NOMO-1 treated with DMSO at 0.1 percent for 48 hours (cell line): Measurements from ENCODE around the gene IYD.
A peak's percentile ranks its signal among the peaks of the same experiment; 100 is the strongest.

Experiments used
- DNase-seq: peaks from one replicate; lab custom pipeline; 2025; ENCODE audit not compliant: unreplicated experiment; lab: John Stamatoyannopoulos, UW

Gene IYD

DNA sequence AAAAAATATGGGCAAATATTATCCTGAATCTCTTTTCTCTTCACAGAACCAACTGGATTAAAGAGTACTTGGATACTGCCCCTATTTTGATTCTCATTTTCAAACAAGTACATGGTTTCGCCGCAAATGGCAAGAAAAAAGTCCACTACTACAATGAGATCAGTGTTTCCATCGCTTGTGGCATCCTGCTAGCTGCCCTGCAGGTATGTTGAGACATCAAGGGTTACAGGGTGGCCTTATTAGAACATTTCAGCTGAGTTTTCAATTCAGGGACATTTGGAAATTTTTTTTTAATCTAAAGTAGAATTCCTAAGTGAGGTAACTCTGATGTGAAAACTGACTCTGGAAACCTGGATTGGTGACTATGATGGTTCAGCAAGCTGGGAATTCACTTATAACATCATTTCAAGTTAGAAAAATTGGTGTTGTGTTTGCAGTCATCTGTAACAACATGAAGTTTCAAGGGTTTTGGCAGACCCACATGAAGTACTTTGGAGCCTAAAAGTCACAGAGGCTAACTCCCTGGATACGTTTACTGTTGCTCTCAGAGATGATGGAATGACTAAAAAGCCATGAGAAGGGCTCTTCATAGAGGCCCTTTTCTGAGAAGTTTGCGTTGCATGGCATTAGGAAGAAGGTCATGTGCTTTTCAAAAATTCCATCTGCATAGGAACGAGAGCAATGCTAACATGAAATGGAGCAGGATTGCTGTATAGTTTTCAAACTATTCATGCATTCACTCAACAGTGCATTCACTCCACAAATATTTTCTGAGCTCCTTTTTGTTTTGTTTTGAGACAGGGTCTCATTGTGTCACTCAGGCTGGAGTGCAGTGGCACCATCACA, 25.5 kb downstream of the IYD start:
- no peak for DNase-seq

DNA sequence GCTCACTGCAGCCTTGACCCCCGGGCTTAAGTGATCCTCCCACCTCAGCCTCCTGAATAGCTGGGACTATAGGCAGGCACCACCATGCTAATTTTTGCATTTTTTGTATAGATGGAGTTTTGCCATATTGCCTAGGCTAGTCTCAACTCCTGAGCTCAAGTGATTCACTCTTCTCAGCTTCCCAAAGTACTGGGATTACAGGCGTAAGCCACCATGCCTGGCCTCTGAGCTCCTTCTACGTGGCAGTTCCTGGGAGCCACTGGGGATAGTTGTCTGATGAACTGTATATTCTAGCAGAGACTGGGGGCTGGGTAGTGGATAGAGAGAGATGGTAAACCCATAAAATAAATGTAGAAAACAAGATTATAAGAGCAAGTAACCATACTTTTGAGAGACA, 26.1 kb downstream of the IYD start:
- no peak for DNase-seq

DNA sequence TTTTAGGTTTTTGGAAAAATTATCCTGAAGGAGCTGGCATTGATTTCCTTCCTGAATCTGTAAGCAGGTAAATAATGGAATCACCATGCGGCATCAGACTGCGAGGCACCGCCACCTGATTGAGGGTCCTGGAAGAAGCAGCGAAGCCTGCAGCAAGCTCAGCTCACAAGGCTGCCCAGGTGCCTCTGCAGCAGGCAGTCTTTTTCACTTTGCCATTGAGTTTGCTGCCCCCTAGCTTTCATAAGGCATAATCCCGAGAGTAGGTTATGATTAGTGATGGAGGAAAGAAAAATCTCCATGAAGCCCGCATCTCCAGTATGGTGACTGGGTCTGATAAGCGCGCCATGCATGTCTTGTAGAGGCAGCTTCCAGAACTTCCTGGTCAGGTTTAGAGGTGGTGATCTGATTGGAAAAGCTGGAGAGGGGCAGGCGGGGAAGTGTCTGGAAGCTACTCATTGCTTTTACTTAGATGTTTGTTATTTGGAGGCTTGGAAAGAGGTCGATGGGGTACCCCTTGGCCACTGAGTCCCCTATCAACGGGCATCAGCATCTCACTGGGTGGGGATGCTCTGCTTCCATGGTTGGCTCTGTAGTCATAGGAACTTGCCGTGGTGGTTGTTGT, 26.7 kb downstream of the IYD start:
- DNase-seq = peak; percentile 30

DNA sequence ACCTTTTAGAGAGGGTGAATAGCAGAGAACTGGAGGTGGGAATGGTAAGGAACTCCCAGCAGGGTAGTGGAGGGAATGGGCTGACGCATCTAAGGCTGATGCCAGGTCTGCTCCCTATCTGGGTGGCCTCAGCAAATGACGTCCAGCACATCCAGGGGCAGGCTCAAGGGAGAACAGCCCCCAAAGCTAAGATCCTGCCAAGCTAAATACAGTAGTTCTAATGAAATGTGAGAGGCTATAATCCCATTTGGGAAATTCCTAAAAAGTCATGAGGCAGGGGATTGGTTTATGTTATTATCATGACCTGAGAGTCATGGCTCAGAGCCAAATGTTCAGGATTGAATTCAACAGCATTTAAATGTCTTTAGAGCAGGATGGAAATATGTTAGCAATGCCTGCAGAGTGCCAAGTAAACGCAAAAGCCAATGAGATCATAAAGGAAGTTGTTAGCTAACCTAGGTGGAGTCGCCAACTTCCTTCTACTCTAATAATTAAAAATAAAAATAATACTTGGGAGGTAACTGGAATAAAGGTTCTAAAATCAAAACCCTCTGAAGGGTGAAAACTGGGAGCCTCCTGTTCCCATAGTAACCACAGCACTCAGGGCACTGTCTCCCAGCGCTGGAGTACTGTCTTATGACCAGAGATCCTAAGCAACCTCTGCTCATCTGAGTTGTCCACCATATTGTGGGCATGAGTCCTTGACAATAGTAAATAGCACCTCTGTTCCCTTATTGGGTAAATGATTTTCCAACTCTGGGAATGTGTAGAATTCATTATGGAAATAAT, 34.8 kb downstream of the IYD start:
- DNase-seq = no peak

DNA sequence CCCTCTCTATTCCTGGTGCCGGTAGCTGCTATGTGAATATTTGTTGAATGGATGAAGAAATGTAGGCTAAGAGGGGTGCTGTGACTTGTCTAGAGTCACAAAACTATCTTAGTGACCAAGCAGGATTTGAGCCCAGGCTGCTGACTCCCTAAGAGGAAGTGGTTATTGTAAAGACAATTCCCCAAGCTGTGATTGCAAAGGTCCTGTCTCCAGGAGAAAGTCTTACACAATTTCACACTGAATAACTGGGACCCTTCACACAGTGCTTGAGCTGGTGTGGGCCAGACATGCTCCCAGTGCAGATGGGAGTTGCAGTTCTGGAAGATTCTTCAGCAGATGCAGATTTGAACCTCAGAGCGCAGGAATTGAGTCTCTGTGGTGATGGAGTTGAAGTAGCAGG, 38.1 kb downstream of the IYD start:
- DNase-seq = peak; percentile 30

DNA sequence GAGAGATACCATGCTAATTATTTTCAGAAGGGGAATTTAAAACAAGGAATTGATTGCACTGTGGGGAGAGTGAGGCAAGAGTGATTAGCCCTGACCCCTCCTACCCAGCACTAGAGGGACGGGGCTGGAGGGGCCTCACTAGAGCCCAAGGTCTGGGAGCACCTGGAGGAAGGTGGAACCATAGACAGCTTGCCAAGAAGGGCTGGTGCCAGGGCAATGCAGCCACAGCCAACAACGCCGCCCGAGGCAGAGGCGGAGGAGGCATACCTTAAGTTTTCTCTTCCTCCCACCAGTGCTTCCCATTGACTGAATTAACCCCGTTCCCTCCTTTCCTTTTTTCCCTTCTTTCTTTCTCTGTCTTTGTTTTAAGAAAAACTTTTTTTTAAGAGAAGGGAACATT, 40.0 kb downstream of the IYD start:
- no peak for DNase-seq

DNA sequence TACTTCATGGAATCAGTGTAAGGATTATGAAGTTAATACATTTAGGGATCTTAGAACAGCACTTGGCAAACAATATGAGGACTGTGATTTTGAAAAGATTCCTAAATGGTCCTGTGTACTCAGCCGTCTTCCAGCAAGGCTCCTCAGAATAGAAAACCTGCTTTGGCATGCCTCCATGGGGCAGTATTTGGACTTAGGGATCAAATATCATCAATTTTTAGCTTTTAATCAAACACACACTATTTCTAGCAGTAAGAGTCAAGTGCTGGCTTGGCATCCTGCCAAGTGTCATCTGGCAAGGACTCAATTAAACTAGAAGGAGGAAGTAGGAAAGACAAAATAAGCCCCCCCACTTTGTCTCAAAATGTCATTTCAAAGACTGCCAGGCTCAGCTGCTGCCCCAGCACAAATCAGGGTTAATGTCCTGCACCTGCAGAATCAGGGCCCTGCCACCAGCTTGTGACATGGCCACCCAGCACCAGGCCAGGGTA, 40.8 kb downstream of the IYD start:
- peak; percentile 51 for DNase-seq

DNA sequence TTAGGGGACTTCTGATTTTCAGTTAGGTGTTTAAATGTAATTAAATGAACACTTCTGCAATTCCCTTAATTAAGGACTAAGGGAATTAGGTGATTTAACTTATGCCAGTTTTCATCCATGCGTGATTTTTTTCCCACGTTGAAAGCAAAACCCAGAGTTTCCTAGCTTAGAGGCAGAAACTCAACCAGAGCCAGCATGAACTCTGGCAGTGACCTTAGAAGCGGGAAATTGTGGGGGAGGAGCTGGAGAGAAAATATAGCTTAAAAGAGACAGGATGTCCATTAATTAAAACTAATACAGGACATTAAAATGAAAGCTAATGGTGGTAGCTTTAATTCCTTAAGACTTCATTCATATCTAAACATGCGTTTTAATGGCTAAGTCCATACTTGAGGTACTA, 41.6 kb downstream of the IYD start:
- no peak for DNase-seq

DNA sequence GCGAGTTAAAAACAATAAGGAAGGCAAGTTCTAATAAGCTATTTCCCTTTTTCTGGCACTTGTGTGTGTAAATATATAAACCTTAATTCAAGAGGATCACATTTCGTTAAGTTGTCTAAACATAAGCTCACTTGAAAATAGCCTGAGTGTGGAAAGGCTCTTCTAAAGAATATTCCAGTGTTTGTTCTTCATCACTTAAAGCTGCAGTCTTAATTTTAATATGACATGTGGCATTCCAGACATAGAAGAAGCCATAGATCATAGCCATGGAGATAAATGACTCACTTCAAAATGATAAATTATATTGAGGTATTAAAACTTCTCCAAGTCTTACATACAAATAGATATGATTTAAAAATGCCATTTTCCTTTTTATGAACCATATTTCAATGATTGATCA, 42.1 kb downstream of the IYD start:
- DNase-seq = no peak

DNA sequence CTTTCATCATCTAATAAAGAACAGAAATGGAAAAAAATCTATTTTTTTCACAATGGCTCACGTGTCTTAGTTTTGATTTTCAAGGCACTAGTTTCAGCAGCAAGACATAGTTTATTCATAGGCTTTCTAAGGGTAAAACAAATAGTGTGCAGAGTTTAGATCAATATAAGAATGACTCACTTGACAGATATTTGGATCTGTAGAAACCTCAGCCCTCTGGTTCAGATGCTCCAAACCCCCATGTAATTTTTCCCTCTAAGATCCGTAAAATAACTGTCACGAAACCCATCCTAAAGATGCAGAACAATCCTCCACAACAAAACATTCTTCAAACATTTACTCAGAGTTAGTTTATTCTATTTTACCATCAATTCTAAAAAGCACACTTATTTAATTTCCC, 43.4 kb downstream of the IYD start:
- DNase-seq = no peak

DNA sequence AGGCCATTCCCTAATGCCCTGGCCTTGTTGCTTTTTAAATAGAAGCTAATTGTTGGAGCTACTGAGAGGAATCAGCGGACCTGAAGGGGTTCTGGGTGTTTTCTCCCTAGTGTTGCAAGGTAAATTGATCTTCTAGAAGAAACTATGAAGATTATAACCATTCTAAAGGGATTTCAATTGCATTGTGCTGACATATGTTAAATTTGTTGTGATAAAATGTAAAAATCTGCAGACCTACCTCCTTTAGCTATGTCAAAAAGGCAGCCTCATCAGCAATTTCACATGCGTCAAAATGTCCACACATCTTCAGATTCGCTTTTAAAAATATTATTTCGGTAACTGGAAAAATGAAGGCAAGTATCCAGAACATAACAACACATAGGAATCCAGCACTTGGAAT, 44.4 kb downstream of the IYD start:
- DNase-seq = no peak

DNA sequence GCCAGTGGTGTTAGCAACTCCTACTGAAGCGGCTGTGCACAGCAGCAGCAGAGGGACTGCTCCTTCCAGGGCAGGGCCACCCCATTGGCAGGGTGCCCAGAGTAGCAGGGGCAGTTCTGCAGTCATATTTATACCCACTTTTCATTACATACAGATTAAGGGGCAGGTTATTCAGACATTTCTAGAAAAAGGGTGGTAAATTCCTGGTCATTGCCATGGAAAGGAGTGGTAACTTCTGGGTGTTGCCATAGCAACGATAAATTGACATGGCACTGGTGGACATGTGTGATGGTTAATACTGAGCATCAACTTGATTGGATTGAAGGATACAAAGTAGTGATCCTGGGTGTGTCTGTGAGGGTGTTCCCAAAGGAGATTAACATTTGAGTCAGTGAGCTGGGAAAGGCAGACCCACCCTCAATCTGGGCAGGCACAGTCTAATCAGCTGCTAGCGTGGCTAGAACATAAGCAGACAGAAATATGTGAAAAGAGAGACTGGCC, 45.0 kb downstream of the IYD start:
- DNase-seq = no peak

DNA sequence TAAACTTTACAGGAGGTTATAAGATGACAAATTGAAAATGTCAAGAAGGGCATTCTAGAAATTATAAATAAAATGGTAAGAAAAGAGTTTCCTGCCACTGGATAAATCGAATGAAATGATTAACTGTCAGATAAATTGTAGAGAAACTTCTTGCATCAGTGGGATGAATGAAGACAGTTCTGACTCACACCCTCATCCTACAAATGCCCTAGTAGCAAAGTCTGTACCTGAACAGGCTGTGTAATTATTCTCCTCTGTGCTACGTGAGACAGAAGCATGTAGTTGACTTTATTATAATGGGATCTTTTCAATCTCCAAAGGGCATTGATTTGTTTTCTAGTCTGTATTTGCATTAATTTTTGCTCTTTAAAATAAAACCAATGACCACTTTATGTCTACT, 47.3 kb downstream of the IYD start:
- DNase-seq = no peak

DNA sequence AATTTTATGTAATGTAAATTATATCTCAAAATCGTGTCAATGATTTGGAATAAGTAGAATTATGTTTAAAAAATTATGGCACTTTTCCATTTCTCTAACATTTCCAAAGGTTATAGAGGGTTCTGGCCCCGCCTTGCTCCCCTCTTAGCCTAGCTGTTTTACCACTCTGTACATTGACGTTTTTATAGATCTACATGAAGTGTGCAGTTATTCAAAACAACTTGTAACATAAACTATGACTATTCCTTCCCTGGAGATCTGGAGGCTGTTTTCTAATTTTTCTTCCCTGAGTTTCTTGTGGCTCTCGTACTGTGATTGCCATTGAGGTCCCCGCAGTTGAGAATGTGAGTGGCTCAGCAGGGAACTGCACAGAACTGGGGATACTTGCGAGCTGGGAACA, 48.4 kb downstream of the IYD start:
- DNase-seq = no peak

DNA sequence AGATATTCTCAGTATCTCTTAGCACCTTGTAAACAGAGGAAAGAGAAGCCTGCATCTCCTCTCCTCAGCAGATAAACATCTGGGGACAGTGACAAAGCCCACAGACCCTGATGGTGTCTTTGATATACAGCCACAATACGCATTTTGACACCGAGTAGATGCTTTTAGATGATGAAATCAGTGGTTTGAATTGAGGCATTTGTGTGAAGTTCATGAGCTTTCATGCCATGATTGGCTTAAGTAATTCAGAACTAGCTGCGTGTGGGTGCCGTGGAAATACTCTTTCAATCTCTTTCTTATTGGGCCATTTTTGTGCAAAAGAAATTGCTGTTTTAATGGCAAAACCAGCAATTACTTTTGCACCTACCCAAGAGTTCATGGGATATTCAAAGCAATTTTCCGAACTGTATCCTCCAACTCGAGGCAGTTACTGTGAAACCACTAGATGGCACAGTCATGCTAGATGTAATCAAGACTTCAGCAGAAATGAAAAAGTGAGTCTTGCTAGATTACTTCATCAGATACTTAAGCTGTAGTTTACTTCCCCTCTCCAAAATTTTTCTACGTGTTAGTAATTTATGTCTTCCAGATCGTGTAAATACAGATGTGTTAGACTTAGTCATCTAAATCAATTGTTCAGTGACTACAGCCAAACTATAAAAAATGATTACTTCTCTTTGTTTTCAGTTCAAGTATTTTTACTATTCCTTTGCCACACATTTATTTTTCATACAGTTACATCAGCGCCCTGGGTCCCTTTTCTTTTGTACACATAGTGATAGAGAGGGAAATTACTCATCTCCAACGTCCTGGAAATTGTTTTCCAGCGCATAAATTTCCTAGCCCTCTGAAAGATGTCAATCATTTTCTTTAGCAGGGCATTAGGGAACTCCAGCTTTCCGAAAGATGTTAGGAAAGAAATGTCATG, 49.4 kb downstream of the IYD start:
- DNase-seq = peak; percentile 85

DNA sequence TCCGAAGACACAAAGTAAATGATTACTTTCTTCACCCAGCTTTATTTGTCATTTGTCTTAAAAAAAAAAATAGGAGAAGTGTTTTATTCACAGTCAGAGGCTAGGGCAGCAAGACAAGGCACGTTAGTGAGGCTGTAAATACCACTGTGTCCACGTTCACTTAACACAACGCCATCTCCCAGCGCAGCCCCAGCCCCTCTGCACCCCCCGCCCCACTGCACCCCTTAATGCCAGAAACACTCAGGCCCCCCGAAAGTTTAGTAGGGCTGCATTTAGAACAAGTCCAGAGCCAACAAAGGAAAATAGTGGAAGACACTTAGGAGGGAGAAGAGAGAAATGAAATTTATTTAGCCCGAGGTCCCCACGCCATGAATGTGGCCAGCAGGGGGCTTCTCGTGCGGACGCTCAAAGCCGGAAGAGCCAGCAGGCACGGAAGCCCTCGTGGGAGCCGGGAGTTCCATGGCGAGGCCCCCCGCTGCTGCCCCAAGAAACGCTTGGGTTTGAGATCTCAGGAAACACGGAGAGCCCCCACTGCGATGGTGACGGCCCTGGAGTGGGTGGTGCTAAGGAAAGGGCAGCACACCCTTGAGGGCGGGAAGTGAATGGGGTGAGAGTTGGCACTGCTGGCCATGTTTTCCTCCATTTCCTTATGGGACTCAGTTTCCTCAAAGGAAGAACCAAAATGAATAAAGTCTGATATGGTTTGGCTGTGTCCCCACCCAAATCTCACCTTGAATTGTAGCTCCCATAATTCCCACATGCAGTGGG, 50.2 kb downstream of the IYD start:
- DNase-seq = peak; percentile 58

DNA sequence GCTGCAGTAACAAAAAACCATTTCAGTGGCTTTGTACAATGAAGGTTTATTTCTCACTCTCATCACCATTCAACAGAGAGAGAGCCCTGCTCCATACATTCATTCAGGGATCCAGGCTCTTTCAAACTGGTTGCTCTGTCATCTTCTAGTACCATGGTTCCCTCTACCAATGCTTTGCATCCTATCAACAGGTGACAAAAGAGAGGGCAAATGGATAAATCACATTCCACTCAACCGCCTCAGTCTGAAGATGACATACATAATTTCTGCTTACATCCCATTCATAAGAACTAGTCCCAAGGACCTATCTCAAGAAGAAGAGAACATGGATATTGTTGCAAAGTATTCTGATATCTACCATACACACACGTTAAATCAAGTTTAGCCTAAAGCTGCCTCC, 51.6 kb downstream of the IYD start:
- DNase-seq = no peak

DNA sequence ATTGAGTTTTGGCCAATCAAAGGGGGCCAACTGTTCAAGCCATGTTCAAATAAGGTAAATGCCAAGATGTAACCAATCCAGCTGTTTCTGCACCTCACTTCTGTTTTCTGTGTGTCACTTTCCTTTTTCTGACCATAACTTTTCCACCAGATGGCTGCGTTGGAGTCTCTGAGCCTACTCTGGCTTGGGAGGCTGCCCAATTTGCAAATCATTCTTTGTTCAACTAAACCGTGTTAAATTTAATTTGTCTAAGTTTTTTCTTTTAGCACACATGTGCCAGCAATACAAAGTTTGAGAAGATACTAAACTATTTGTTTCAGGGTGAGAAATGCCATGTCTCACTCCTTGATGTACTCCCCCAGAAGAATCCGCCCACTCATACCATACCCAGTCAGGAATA, 52.1 kb downstream of the IYD start:
- DNase-seq = no peak

DNA sequence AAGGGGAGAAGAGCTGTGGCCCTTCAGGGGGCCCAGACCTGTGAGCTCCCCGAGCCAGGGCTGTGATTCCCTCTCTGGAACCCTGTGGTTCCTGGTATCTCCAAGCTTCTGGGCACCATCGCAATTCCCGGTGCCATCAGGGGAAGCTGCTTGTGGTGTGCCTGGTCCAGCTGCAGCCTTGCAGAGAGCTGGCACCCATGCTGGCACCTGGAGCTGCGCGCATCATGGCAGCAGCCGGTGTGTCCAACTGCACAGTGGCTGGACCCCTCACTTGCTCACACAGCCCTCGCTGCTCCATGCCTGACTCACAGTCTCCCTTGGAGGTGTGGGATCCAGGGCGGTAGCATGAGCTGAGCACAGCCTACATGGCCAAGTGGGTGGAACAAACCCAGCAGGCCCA, 56.7 kb downstream of the IYD start:
- no peak for DNase-seq

DNA sequence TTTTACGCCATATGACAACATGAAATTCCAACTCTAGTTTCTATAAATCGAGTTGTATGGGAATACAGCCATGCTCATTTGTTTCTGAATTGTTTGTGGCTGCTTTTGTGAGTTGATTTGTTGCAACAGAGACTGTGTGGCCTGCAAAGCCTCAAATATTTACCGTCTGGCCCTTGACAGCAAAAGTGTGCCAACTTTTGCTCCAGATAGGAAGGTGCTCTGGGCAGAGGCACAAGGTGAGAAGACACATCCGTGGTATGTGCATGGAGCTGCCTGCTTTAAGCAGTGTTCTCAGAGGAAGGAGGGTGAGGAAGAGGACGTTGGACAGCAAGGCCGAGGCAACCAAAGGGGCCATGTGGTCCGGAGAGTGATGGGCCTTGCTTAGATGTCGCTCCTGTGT, 57.4 kb downstream of the IYD start:
- no peak for DNase-seq
